CD4-positive, alpha-beta T cell treated with Interleukin-15 for 4 hours (primary cell): ENCODE results near the gene LARP4.
"Not testable (repeated sequence)": the region's sequence is repeated elsewhere in the genome, so short reads cannot be mapped to it uniquely, and the experiment has no call there.

Experiments used
- DNase-seq: peaks from one replicate; pipeline ENCODE4 v3.0.0-alpha.2; 2020; ENCODE audit warnings: low spot score

LARP4 gene

GRCh38 chr12:50483488-50483887, 82.8 kb downstream of the LARP4 start:
- no peak for DNase-seq

GRCh38 chr12:50488801-50489200, 88.1 kb downstream of the LARP4 start:
- no peak for DNase-seq

GRCh38 chr12:50498119-50498518, 97.4 kb downstream of the LARP4 start:
- DNase-seq, result not testable (repeated sequence)

GRCh38 chr12:50504798-50505674, 104.4 kb downstream of the LARP4 start, which contains the start of gene DIP2B:
DIP2B (plus strand) TSS chr12:50504985; CDS start chr12:50505141, 156 bp downstream.
- DNase-seq, result peak; percentile 94

- DNase-seq, result no peak
These were observed 105.2 kb downstream of the LARP4 start for GRCh38 chr12:50505675-50506530.

GRCh38 chr12:50506753-50507473, 106.2 kb downstream of the LARP4 start:
- no peak for DNase-seq

- DNase-seq, result no peak
These were observed 106.8 kb downstream of the LARP4 start for GRCh38 chr12:50507474-50507838.

GRCh38 chr12:50507930-50508329, 107.2 kb downstream of the LARP4 start:
- DNase-seq, result no peak

GRCh38 chr12:50508414-50508813, 107.7 kb downstream of the LARP4 start:
- no peak for DNase-seq

GRCh38 chr12:50508970-50509663, 108.4 kb downstream of the LARP4 start:
- no peak for DNase-seq

GRCh38 chr12:50514526-50515276, 114.0 kb downstream of the LARP4 start:
- peak; percentile 30 for DNase-seq

GRCh38 chr12:50515587-50515986, 114.9 kb downstream of the LARP4 start:
- DNase-seq, result no peak

GRCh38 chr12:50517421-50518048, 116.8 kb downstream of the LARP4 start:
- peak; percentile 37 for DNase-seq

GRCh38 chr12:50518090-50518489, 117.4 kb downstream of the LARP4 start:
- DNase-seq, result no peak

GRCh38 chr12:50519353-50519752, 118.7 kb downstream of the LARP4 start:
- no peak for DNase-seq

GRCh38 chr12:50520416-50521207, 119.9 kb downstream of the LARP4 start:
- DNase-seq, result no peak

- DNase-seq, result not testable (repeated sequence)
These were observed 121.1 kb downstream of the LARP4 start for GRCh38 chr12:50521781-50522180.

- no peak for DNase-seq
These were observed 123.1 kb downstream of the LARP4 start for GRCh38 chr12:50523772-50524171.

- DNase-seq, result no peak
These were observed 123.9 kb downstream of the LARP4 start for GRCh38 chr12:50524621-50525020.

GRCh38 chr12:50525422-50525821, 124.7 kb downstream of the LARP4 start:
- no peak for DNase-seq
